CD4-positive, alpha-beta T cell (primary cell): ENCODE results near the gene TSHZ3. TPM values are rescaled to one million over a fixed set of nuclear protein-coding genes. Genes with fewer than 3 reads are reported as not detected.

Experiments
- ATAC-seq: fragments of 200-7000 bp; cut with Tn5 transposase; one replicate; pipeline ENCODE4 v1.10.0; 2022; ENCODE audit warnings: mild to moderate bottlenecking; ENCODE audit not compliant: poor library complexity
- CTCF ChIA-PET: fragments of 350-600 bp; sonication (Branson Sonifier 250); formaldehyde crosslinking; loops from one replicate; lab custom pipeline; 2021; ENCODE audit warnings: antibody characterized with exemption, inconsistent platforms; lab: Charles Lee
- POLR2A ChIA-PET: fragments of 350-600 bp; sonication (Branson Sonifier 250); formaldehyde crosslinking; loops from one replicate; lab custom pipeline; 2021; ENCODE audit warnings: antibody characterized with exemption, inconsistent platforms; lab: Charles Lee
- DNase-seq, 14 experiments: peaks; one replicate each; pipeline ENCODE4 v3.0.0-alpha.2; 2013 to 2020; ENCODE audit warnings: mixed read lengths in 2 of 14
- H3K27ac ChIP-seq, 2 donors: one replicate each; pipeline versions ENCODE4 v1.5.1 to v1.7.0; 2013; ENCODE audit warnings: low read length in 2 of 2, low read depth in 1 of 2, mild to moderate bottlenecking in 1 of 2
- H3K27me3 ChIP-seq, 2 experiments: 1 replicate in 1 of 2; 2 replicates in 1 of 2; pipeline versions ENCODE4 v1.6.1 to v1.7.0; 2013; ENCODE audit warnings: low read length in 2 of 2, control low read depth in 1 of 2, mild to moderate bottlenecking in 1 of 2, moderate library complexity in 1 of 2; ENCODE audit not compliant: insufficient read depth in 2 of 2, control insufficient read depth in 1 of 2
- H3K36me3 ChIP-seq: one replicate; pipeline ENCODE4 v1.6.1; 2013; ENCODE audit warnings: low read length, control low read depth; ENCODE audit not compliant: insufficient read depth
- H3K4me1 ChIP-seq: one replicate; pipeline ENCODE4 v1.6.1; 2013; ENCODE audit warnings: low read length, control low read depth; ENCODE audit not compliant: insufficient read depth
- H3K4me3 ChIP-seq: one replicate; pipeline ENCODE4 v1.5.1; 2013; ENCODE audit warnings: mild to moderate bottlenecking, low read length, moderate library complexity
- H3K9me3 ChIP-seq, 2 experiments: 1 replicate in 1 of 2; 2 replicates in 1 of 2; pipeline versions ENCODE4 v1.6.1 to v1.7.0; 2013; ENCODE audit warnings: low read length in 2 of 2, mild to moderate bottlenecking in 2 of 2, control low read depth in 1 of 2, moderate library complexity in 1 of 2; ENCODE audit not compliant: control insufficient read depth in 1 of 2, insufficient read depth in 1 of 2
- H3K27ac Mint-ChIP-seq: one replicate; pipeline ENCODE4 v1.8.0; 2020; ENCODE audit warnings: mixed read lengths
- H3K27me3 Mint-ChIP-seq: one replicate; pipeline ENCODE4 v1.8.0; 2021; ENCODE audit warnings: mixed read lengths
- H3K36me3 Mint-ChIP-seq: one replicate; pipeline ENCODE4 v1.8.0; 2021; ENCODE audit warnings: low read depth, mixed read lengths
- H3K4me1 Mint-ChIP-seq: one replicate; pipeline ENCODE4 v1.8.0; 2021; ENCODE audit warnings: low read depth, mixed read lengths
- H3K4me3 Mint-ChIP-seq: one replicate; pipeline ENCODE4 v1.8.0; 2020; ENCODE audit warnings: mild to moderate bottlenecking, mixed read lengths
- H3K9me3 Mint-ChIP-seq: one replicate; pipeline ENCODE4 v1.8.0; 2020; ENCODE audit warnings: mixed read lengths
- CTCF ChIP-seq: fragments of 200-600 bp; IDR thresholded peaks from one replicate; pipeline ENCODE4 v1.8.0; 2022; ENCODE audit warnings: antibody characterized with exemption, mild to moderate bottlenecking
- intact Hi-C, 2 experiments: fragments of 100-400 bp; cut with DNase I in 1 of 2; cut with micrococcal nuclease in 1 of 2; formaldehyde crosslinking; loops; one replicate each; pipeline versions ENCODE4 v1.15.1 to v1.9.0; 2023 to 2025; cut with DNase I, micrococcal nuclease
- total RNA-seq, 174 experiments: library from RNA in 2 of 174; stranded (reverse) in 2 of 174; gene quantifications; one replicate each; pipeline ENCODE4 v1.2.3 and lab custom pipeline; 2021 to 2026

The TSHZ3 gene
- total RNA-seq, 2 experiments from 2014 or later: 0.38 to 0.61 TPM

DNA sequence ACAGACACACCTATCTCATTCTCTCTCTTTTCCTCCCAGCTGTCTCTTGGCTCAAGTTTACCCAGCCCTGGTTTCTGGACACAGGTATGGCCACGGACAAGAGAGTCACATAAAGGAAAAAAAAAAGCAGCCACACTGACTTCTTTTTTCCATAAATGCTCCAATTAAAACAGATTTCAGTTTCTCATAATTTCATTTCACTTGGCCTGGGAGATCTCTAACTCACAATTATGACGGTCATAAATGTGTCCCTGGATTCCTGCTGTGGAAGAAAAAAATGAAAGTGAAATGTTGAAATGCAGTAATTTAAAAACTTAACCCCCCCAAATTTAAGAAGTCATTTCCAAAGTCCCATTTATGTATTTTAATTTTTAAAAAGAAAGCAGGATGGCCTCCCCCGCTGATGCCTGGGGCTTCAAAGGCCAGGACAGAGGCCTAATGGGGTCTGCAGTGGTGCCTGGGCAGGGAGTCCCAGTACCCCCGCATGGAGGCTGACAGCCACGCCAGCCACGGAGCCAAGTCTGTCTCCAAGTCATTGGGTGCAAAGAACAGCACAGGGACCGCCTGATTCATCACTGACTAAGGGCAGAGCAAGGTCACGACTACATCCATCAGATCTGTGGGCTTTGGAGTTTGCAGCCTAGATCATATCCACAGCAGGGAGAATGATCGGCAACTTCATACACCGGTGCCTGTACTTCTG, 79.7 kb downstream of the TSHZ3 start:
- Mint-ChIP-seq H3K4me1 (no peaks in the 10 kb centered on the region), H3K36me3 (no peaks in the 10 kb centered on the region), H3K4me3 (no peak overlapping the region), H3K27me3 (no peaks in the 10 kb centered on the region), H3K9me3 (no peaks in the 10 kb centered on the region), H3K27ac (no peak overlapping the region)
- Histone ChIP-seq H3K9me3 (no peaks in the 10 kb centered on the region), H3K36me3 (no peaks in the 10 kb centered on the region), H3K27me3 (no peaks in the 10 kb centered on the region), H3K4me1 (no peaks in the 10 kb centered on the region), H3K27ac (no peak overlapping the region), H3K4me3 (no peak overlapping the region)
- ChIA-PET CTCF (no interaction called here), POLR2A (no interaction called here)
- DNase-seq (no peak), ATAC-seq (no peak)
- TF ChIP-seq CTCF: no peak
- intact Hi-C loops: no loop called here

DNA sequence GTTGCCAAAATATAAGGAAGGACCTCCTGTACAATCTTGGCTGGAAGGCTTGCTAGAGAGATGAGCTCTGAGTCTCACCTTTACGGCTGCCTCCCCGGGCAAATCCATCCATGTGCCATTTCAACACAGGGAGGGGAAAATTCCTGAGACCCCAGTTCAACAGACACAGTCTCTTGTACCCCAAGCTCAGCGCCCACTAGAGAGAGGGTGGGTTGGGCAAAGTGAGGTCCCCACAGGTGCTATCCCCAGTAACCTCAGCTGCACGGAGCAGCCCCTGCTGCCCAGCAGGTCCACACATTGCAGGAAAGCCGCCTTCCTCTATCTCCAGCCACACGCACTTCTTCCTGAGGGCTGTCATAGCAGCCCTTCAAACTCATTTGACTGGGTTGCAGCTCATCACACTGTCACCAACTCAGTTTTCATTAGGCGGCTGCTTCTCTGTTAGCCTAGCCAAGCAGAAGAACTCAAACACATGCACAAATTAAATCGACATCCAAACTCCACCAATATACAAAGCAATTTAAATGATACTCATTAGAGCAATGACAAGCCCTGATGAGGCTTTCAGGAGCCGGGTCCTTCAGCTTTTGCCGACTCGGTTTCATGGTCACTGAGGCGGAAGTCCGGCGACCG, 80.4 kb downstream of the TSHZ3 start:
- no peaks in the 10 kb centered on the region for H3K36me3 ChIP-seq
- ChIA-PET POLR2A (no interaction called here), CTCF (no interaction called here)
- H3K27ac Mint-ChIP-seq: no peak overlapping the region
- DNase-seq: no peak
- peaks cover 7% of the 10 kb centered on the region for H3K27me3 Mint-ChIP-seq
- no peak overlapping the region for H3K4me3 ChIP-seq
- no peaks in the 10 kb centered on the region for H3K36me3 Mint-ChIP-seq
- no peaks in the 10 kb centered on the region for H3K9me3 ChIP-seq
- ATAC-seq: no peak
- intact Hi-C loops: no loop called here
- no peak for TF ChIP-seq CTCF
- H3K4me1 ChIP-seq: no peaks in the 10 kb centered on the region
- no peak overlapping the region for H3K4me3 Mint-ChIP-seq
- no peaks in the 10 kb centered on the region for H3K27me3 ChIP-seq
- no peak overlapping the region for H3K27ac ChIP-seq
- no peaks in the 10 kb centered on the region for H3K9me3 Mint-ChIP-seq
- H3K4me1 Mint-ChIP-seq: no peaks in the 10 kb centered on the region

GRCh38 chr19:31266731-31267130, 82.5 kb downstream of the TSHZ3 start:
- ChIA-PET CTCF (no interaction called here), POLR2A (no interaction called here)
- DNase-seq (no peak), ATAC-seq (no peak)
- Histone ChIP-seq H3K27ac (no peak overlapping the region), H3K27me3 (peaks cover 5 to 7% of the 10 kb centered on the region in 2 experiments), H3K9me3 (no peaks in the 10 kb centered on the region), H3K4me1 (no peaks in the 10 kb centered on the region), H3K4me3 (no peak overlapping the region), H3K36me3 (no peaks in the 10 kb centered on the region)
- H3K4me1 Mint-ChIP-seq: peaks cover 1% of the 10 kb centered on the region
- no peaks in the 10 kb centered on the region for H3K9me3 Mint-ChIP-seq
- no peak for TF ChIP-seq CTCF
- H3K27ac Mint-ChIP-seq: no peak overlapping the region
- peaks cover 7% of the 10 kb centered on the region for H3K27me3 Mint-ChIP-seq
- intact Hi-C loops: no loop called here
- H3K4me3 Mint-ChIP-seq: no peak overlapping the region
- no peaks in the 10 kb centered on the region for H3K36me3 Mint-ChIP-seq
